HepG2 (cell line): ENCODE results near the gene MBD4. TPM values are rescaled to one million over a fixed set of nuclear protein-coding genes. Genes with fewer than 3 reads are reported as not detected.

ENCODE experiments used
- ATAC-seq: fragments of 200-7000 bp; cut with Tn5 transposase; 3 replicates; pipeline ENCODE4 v1.9.1; 2020; ENCODE audit warnings: mild to moderate bottlenecking, moderate library complexity
- BruUV-seq: library from RNA; stranded (reverse); fragments of 400-500 nt; replicated peaks from 2 replicates; lab custom pipeline; 2021; lab: Mats Ljungman, UMichigan
- CTCF ChIA-PET: fragments of 300-600 bp; formaldehyde crosslinking; extraction: SDS; loops from one replicate; lab custom pipeline; 2021; ENCODE audit warnings: low total read pairs, inconsistent platforms, low intra/inter-chr PET ratio; lab: Yijun Ruan, JAX
- POLR2A ChIA-PET: fragments of 350-600 bp; sonication (Branson Sonifier 250); formaldehyde crosslinking; loops from one replicate; lab custom pipeline; 2020; ENCODE audit warnings: antibody characterized with exemption, inconsistent platforms; lab: Yijun Ruan, JAX
- DNase-seq: peaks from one replicate; pipeline ENCODE4 v3.0.0-alpha.2; 2015; ENCODE audit warnings: low spot score
- FAIRE-seq: peaks from 3 replicates; lab custom pipeline; 2011; peaks lifted over from hg19 to GRCh38; lab: Jason Lieb, UNC
- H2AFZ ChIP-seq: one replicate; pipeline ENCODE4 v1.6.1; 2011; ENCODE audit warnings: low read length, inconsistent platforms
- H3K27ac ChIP-seq: fragments of 300-600 bp; 3 replicates; pipeline ENCODE4 v1.8.0; 2011; ENCODE audit warnings: mixed run types, mild to moderate bottlenecking, mixed read lengths, low read length, inconsistent platforms; ENCODE audit not compliant: insufficient read depth; ENCODE audit errors: extremely low read length
- H3K27me3 ChIP-seq, 2 experiments: fragments of 200-600 bp in 1 of 2; 2 replicates in 1 of 2; 3 replicates in 1 of 2; pipeline versions ENCODE4 v1.6.0 to v1.8.0; 2011; ENCODE audit warnings: low read length in 2 of 2, mild to moderate bottlenecking in 2 of 2, moderate library complexity in 2 of 2, inconsistent platforms in 1 of 2; ENCODE audit not compliant: insufficient read depth in 2 of 2, control insufficient read depth in 1 of 2
- H3K36me3 ChIP-seq, 2 experiments: fragments of 200-600 bp in 1 of 2; replicated peaks in 1 of 2; 2 replicates in 1 of 2; 3 replicates in 1 of 2; pipeline versions ENCODE4 v1.5.1 to v1.8.0; 2011; ENCODE audit warnings: low read length in 2 of 2, inconsistent platforms in 1 of 2; ENCODE audit not compliant: insufficient read depth in 2 of 2, control insufficient read depth in 1 of 2
- H3K4me1 ChIP-seq: 2 replicates; pipeline ENCODE4 v1.5.1; 2012; ENCODE audit warnings: low read length, inconsistent platforms; ENCODE audit not compliant: insufficient read depth
- H3K4me2 ChIP-seq: 2 replicates; pipeline ENCODE4 v1.6.0; 2011; ENCODE audit warnings: low read depth, low read length, inconsistent platforms
- H3K4me3 ChIP-seq, 3 experiments: fragments of 200-600 bp in 1 of 3; sonication (generic), shearing (Covaris generic) in 1 of 3; replicated peaks in 1 of 3; 2 replicates each; pipeline ENCODE4 v1.5.1; 2011 to 2016; ENCODE audit warnings: low read length in 3 of 3, inconsistent platforms in 2 of 3, low read depth in 2 of 3, mild to moderate bottlenecking in 2 of 3, control low read depth in 1 of 3, mixed read lengths in 1 of 3; ENCODE audit not compliant: insufficient read depth in 1 of 3
- H3K79me2 ChIP-seq: one replicate; pipeline ENCODE4 v1.6.1; 2011; ENCODE audit warnings: low read length, inconsistent platforms; ENCODE audit not compliant: insufficient read depth
- H3K9ac ChIP-seq: 2 replicates; pipeline ENCODE4 v1.6.0; 2011; ENCODE audit warnings: mild to moderate bottlenecking, low read depth, low read length, inconsistent platforms; ENCODE audit not compliant: insufficient read depth
- H3K9me3 ChIP-seq: 2 replicates; pipeline ENCODE4 v1.5.1; 2012; ENCODE audit warnings: mild to moderate bottlenecking, low read length
- H4K20me1 ChIP-seq: 2 replicates; pipeline ENCODE4 v1.6.0; 2011; ENCODE audit warnings: inconsistent platforms, mild to moderate bottlenecking, low read length, moderate library complexity; ENCODE audit not compliant: insufficient read depth
- BRCA1 ChIP-seq: sonication (generic); formaldehyde crosslinking; IDR thresholded peaks from 2 replicates; pipeline ENCODE4 v1.4.0; 2020; ENCODE audit warnings: missing genetic modification reagents
- HDAC1 ChIP-seq: sonication (generic); formaldehyde crosslinking; IDR thresholded peaks from 2 replicates; pipeline ENCODE4 v1.5.1; 2020; ENCODE audit warnings: mild to moderate bottlenecking, missing genetic modification reagents
- JUNB ChIP-seq: sonication (generic); formaldehyde crosslinking; IDR thresholded peaks from 2 replicates; pipeline ENCODE4 v1.8.0; 2022; ENCODE audit warnings: missing genetic modification reagents, mild to moderate bottlenecking, borderline replicate concordance
- KMT2A ChIP-seq: sonication (generic); formaldehyde crosslinking; IDR thresholded peaks from 2 replicates; pipeline ENCODE4 v1.4.0; 2020; ENCODE audit warnings: missing genetic modification reagents
- MAFK ChIP-seq, 2 experiments: IDR thresholded peaks in 1 of 2; conservative IDR thresholded peaks in 1 of 2; 2 replicates each; pipeline ENCODE4 v1.6.1; 2011; ENCODE audit warnings: improper control_type of control experiment in 2 of 2, low read length in 2 of 2
- MAZ ChIP-seq, 2 experiments: sonication (generic) in 1 of 2; formaldehyde crosslinking in 1 of 2; IDR thresholded peaks; 2 replicates each; pipeline versions ENCODE4 v1.5.0 to v1.6.1; 2012 to 2020; ENCODE audit warnings: low read depth in 2 of 2, mild to moderate bottlenecking in 2 of 2, borderline replicate concordance in 1 of 2, improper control_type of control experiment in 1 of 2, low read length in 1 of 2, missing genetic modification reagents in 1 of 2, moderate library complexity in 1 of 2
- RBM22 ChIP-seq: fragments of 200-400 bp; formaldehyde crosslinking; optimal IDR thresholded peaks from 2 replicates; pipeline ENCODE3; 2017; ENCODE audit warnings: mild to moderate bottlenecking, low read length, moderate library complexity
- THYN1 ChIP-seq: sonication (generic); formaldehyde crosslinking; IDR thresholded peaks from 2 replicates; pipeline ENCODE4 v1.8.1; 2023; ENCODE audit warnings: low read depth, mild to moderate bottlenecking, moderate library complexity, missing genetic modification reagents, borderline replicate concordance
- ZFP37 ChIP-seq: sonication (generic); formaldehyde crosslinking; IDR thresholded peaks from 2 replicates; pipeline ENCODE4 v1.4.0; 2020; ENCODE audit warnings: missing genetic modification reagents, borderline replicate concordance
- ZFY ChIP-seq: sonication (generic); formaldehyde crosslinking; IDR thresholded peaks from 2 replicates; pipeline ENCODE4 v1.4.0; 2020; ENCODE audit warnings: missing genetic modification reagents
- ZNF263 ChIP-seq: sonication (generic); formaldehyde crosslinking; IDR thresholded peaks from 2 replicates; pipeline ENCODE4 v1.4.0; 2020; ENCODE audit warnings: missing genetic modification reagents
- ZNF264 ChIP-seq: sonication (generic); formaldehyde crosslinking; IDR thresholded peaks from 2 replicates; pipeline ENCODE4 v1.4.0; 2020; ENCODE audit warnings: missing genetic modification reagents
- ZNF589 ChIP-seq: sonication (generic); formaldehyde crosslinking; conservative IDR thresholded peaks from 2 replicates; pipeline ENCODE4 v1.8.0; 2022; ENCODE audit warnings: mild to moderate bottlenecking, moderate library complexity, missing genetic modification reagents
- WGBS: methylation state at CpG from one replicate; pipeline ENCODE4 v1.1.6; 2017; ENCODE audit warnings: low lambda C conversion rate; 5-methylcytosine and 5-hydroxymethylcytosine counted together
- in situ Hi-C: cut with HindIII; loops from 2 replicates; pipeline ENCODE4 v1.10.0; 2017; ENCODE audit warnings: low pct_unique_long_range_greater_than_20kb; ENCODE audit not compliant: extremely low pct_ligation_motif_present
- intact Hi-C: fragments of 100-400 bp; cut with micrococcal nuclease; formaldehyde crosslinking; loops from one replicate; pipeline ENCODE4 v1.10.0; 2022; ENCODE audit not compliant: unreplicated experiment
- polyA plus RNA-seq, 8 experiments: library from polyadenylated mRNA; depleted of rRNA in 3 of 8; stranded (reverse) in 7 of 8; unstranded in 1 of 8; fragments of >200 nt; fragmentation: Illumina TruSeq in 4 of 8; extraction: Trizol in 4 of 8; gene quantifications; 2 replicates each; pipeline versions ENCODE4 v1.2.1 to v1.2.3, GENCODE V29; 2011 to 2016; ENCODE audit warnings: low read depth in 4 of 8, missing spikeins in 1 of 8, mixed read lengths in 1 of 8; ENCODE audit not compliant: insufficient read depth in 1 of 8
- total RNA-seq, 5 experiments: library from RNA; depleted of rRNA; stranded (reverse); fragments of >200 nt; fragmentation: Illumina TruSeq; extraction: Trizol; gene quantifications; 2 replicates each; pipeline ENCODE4 v1.2.3, GENCODE V29; 2016; ENCODE audit warnings: low read depth in 1 of 5
- TF ChIP-seq, protein P1 (sequence below): sonication (generic); formaldehyde crosslinking; IDR thresholded peaks from 2 replicates; pipeline ENCODE4 v1.4.0; 2020; ENCODE audit warnings: missing genetic modification reagents
- TF ChIP-seq, protein P2 (sequence below): IDR thresholded peaks from 2 replicates; pipeline ENCODE4 v1.6.1; 2012; ENCODE audit warnings: inconsistent platforms
- TF ChIP-seq, protein P3 (sequence below): IDR thresholded peaks from 2 replicates; pipeline ENCODE4 v1.6.1; 2016; ENCODE audit warnings: low read depth, borderline replicate concordance
- TF ChIP-seq, protein P4 (sequence below): sonication (generic); formaldehyde crosslinking; conservative IDR thresholded peaks from 2 replicates; pipeline ENCODE4 v1.8.0; 2022; ENCODE audit warnings: mild to moderate bottlenecking, moderate library complexity, missing genetic modification reagents
- TF ChIP-seq, protein P5 (sequence below): IDR thresholded peaks from 2 replicates; pipeline ENCODE4 v1.6.1; 2016; ENCODE audit warnings: missing compliant biosample characterization, missing genetic modification reagents, borderline replicate concordance

The MBD4 gene
- total and polyA plus RNA-seq, 2 of the 13 experiments (the other 11 are each of a cell fraction or from before 2014, with no cell fraction given) = 14.9 to 25.3 TPM

DNA sequence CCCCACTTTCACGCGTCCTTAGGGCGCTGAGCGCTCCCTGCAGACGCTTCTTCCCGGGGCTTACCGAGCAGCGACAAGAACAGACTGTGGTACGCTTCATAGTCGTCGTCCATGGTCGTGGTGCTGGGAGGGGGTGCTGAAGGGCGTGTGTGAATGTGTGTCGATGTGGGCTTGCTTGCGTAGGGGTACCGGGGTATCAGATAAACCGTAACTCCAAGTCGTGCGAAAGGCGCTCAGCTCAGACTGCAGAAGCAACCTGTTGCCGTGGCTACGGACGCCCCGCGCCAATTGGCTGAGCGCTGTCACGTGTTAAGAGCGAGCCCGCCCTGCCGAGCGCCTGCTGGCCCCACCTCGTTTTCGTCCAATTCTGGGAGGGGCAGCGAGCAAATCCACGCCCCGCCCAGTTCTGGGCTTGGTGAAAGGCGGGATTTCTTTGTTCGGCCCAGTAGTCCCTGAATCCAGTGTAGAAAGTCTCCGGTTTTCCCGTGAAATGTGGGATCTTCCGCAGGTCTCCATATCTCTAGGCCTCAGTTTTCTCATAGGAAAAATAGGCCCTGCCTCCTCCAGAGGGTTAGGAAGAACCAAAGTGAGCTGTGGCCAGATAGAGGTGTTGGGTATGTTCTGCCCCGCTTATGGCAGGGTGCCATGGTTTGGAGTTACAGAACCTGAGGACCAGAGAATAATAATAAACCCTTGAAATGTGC lies 11.2 kb downstream of the MBD4 start, which contains the start of gene EFCAB12:
Gene EFCAB12, minus strand, starts transcription at position 261 of the 704 bp plus-strand sequence. Its CDS starts 148 bp downstream, at position 113.
- ATAC-seq (peak; percentile 96), DNase-seq (peak; percentile 77), FAIRE-seq (peak; percentile 76)
- POLR2A ChIA-PET = interaction anchor here (0.9 to 2.9 kb wide), 6 partner anchors 10 to 40 kb away, joined by 3 to 26 read pairs (median 6); partner anchors contain the start of genes IFT122 and MBD4
- intact Hi-C loops (loop anchor here (5.0 kb wide), 1 partner anchor 146 kb away; no protein-coding TSS in a partner anchor), in situ Hi-C loops (no loop called here)
- 7% methylated on average over 14 of the region's 42 CpGs for WGBS
- CTCF ChIA-PET = no interaction called here
- H3K4me2 ChIP-seq = peak within 1 kb of the TSS; percentile 95
- no peaks in the 10 kb centered on the region for H3K9me3 ChIP-seq
- H3K4me3 ChIP-seq = peak within 1 kb of the TSS; percentile 56 to 75 (median 56); a peak in 5 of 6 replicates
- H3K4me1 ChIP-seq = peaks cover 56% of the 10 kb centered on the region
- BruUV-seq = no TSS peak
- H3K9ac ChIP-seq = peak within 1 kb of the TSS; percentile 52
- no peaks in the 10 kb centered on the region for H4K20me1 ChIP-seq
- H3K36me3 ChIP-seq = peaks cover 4 to 22% of the 10 kb centered on the region in 2 experiments; a peak in 4 of 5 replicates
- H3K27ac ChIP-seq = peak within 1 kb of the TSS; percentile 41
- H2AFZ ChIP-seq = peak within 1 kb of the TSS; percentile 46
- peaks cover 0 to 4% of the 10 kb centered on the region in 2 experiments; a peak in 2 of 5 replicates for H3K27me3 ChIP-seq
- H3K79me2 ChIP-seq = peaks cover under 1% of the 10 kb centered on the region
- no peak for TF ChIP-seq THYN1 (CRISPR knock-in tag)
- TF ChIP-seq ZFY = peak; percentile 70
- TF ChIP-seq, protein P1, sequence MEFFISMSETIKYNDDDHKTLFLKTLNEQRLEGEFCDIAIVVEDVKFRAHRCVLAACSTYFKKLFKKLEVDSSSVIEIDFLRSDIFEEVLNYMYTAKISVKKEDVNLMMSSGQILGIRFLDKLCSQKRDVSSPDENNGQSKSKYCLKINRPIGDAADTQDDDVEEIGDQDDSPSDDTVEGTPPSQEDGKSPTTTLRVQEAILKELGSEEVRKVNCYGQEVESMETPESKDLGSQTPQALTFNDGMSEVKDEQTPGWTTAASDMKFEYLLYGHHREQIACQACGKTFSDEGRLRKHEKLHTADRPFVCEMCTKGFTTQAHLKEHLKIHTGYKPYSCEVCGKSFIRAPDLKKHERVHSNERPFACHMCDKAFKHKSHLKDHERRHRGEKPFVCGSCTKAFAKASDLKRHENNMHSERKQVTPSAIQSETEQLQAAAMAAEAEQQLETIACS = no peak
- TF ChIP-seq, protein P2, sequence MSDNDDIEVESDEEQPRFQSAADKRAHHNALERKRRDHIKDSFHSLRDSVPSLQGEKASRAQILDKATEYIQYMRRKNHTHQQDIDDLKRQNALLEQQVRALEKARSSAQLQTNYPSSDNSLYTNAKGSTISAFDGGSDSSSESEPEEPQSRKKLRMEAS = peak; percentile 53
- no peak for TF ChIP-seq KMT2A
- no peak for TF ChIP-seq MAFK (conservative IDR thresholded peaks at IDR 0.05 in 1 of 2, IDR thresholded peaks at IDR 0.05 in 1 of 2; ENCODE audit: low read length in 2 of 2)
- TF ChIP-seq ZNF589 (CRISPR knock-in tag) = no peak
- TF ChIP-seq ZNF264 = peak; percentile 39; the same call in 1 of the 2 replicates
- TF ChIP-seq MAZ (IDR thresholded peaks at IDR 0.05; ENCODE audit: borderline replicate concordance, low read depth, low read length) = no peak
- peak; percentile 71 for TF ChIP-seq MAZ (CRISPR knock-in tag; IDR thresholded peaks at IDR 0.05; ENCODE audit: low read depth)
- TF ChIP-seq RBM22 = peak; percentile 98
- TF ChIP-seq JUNB (CRISPR knock-in tag) = no peak
- TF ChIP-seq ZFP37 = peak; percentile 59; the same call in 1 of the 2 replicates
- TF ChIP-seq, protein P3, sequence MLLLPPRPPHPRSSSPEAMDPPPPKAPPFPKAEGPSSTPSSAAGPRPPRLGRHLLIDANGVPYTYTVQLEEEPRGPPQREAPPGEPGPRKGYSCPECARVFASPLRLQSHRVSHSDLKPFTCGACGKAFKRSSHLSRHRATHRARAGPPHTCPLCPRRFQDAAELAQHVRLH (CRISPR knock-in tag) = no peak
- 0 out of 2 replicates have a peak, but pooled peaks have one; percentile 47 for TF ChIP-seq BRCA1 (CRISPR knock-in tag)
- TF ChIP-seq, protein P4, sequence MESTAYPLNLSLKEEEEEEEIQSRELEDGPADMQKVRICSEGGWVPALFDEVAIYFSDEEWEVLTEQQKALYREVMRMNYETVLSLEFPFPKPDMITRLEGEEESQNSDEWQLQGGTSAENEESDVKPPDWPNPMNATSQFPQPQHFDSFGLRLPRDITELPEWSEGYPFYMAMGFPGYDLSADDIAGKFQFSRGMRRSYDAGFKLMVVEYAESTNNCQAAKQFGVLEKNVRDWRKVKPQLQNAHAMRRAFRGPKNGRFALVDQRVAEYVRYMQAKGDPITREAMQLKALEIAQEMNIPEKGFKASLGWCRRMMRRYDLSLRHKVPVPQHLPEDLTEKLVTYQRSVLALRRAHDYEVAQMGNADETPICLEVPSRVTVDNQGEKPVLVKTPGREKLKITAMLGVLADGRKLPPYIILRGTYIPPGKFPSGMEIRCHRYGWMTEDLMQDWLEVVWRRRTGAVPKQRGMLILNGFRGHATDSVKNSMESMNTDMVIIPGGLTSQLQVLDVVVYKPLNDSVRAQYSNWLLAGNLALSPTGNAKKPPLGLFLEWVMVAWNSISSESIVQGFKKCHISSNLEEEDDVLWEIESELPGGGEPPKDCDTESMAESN (CRISPR knock-in tag) = no peak
- TF ChIP-seq, protein P5, sequence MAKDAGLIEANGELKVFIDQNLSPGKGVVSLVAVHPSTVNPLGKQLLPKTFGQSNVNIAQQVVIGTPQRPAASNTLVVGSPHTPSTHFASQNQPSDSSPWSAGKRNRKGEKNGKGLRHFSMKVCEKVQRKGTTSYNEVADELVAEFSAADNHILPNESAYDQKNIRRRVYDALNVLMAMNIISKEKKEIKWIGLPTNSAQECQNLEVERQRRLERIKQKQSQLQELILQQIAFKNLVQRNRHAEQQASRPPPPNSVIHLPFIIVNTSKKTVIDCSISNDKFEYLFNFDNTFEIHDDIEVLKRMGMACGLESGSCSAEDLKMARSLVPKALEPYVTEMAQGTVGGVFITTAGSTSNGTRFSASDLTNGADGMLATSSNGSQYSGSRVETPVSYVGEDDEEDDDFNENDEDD (CRISPR knock-in tag) = peak; percentile 71
- TF ChIP-seq HDAC1 (CRISPR knock-in tag) = 0 out of 2 replicates have a peak, but pooled peaks have one; percentile 49
- peak; percentile 44; the same call in 1 of the 2 replicates for TF ChIP-seq ZNF263 (CRISPR knock-in tag)
